ENCODE results near the gene MYO1E. TPM values are rescaled to one million over a fixed set of nuclear protein-coding genes. Genes with fewer than 3 reads are reported as not detected.

MYO1E gene
- total and polyA plus RNA-seq, 2 of the 8 experiments (the other 6 are each of a cell fraction or from before 2014, with no cell fraction given) = 19.6 to 142 TPM

- no peaks in the 10 kb centered on the region for H3K4me1 ChIP-seq (replicated peaks in 1 of 4; ENCODE audit: control insufficient read depth in 3 of 4, insufficient read depth in 4 of 4, low read length in 3 of 4)
- H3K4me2 ChIP-seq (ENCODE audit: insufficient read depth in 1 of 2, low read depth in 2 of 2, low read length in 2 of 2) = no peak overlapping the region
- ChIA-PET CTCF (ENCODE audit: partially characterized antibody) (interaction anchor here (0.6 to 3.2 kb wide), 8 partner anchors 8 to 366 kb away, joined by 3 to 18 read pairs (median 6); no protein-coding TSS in a partner anchor), POLR2A (ENCODE audit: partially characterized antibody) (no interaction called here)
- H3K23ac ChIP-seq (ENCODE audit: insufficient read length) = no peak overlapping the region
- H3K56ac ChIP-seq (replicated peaks; ENCODE audit: insufficient read length, low read depth, low read length) = no peak overlapping the region
- no peak overlapping the region for H4K91ac ChIP-seq (replicated peaks; ENCODE audit: insufficient read length, low read length)
- DNase-seq (ENCODE audit: low read depth in 1 of 2, low spot score in 2 of 2) = no peak
- H3K79me2 ChIP-seq (ENCODE audit: control insufficient read depth in 1 of 2, insufficient read depth in 2 of 2, low read length in 2 of 2) = no peaks in the 10 kb centered on the region
- no peaks in the 10 kb centered on the region for H3K27me3 ChIP-seq (replicated peaks in 1 of 4; ENCODE audit: control insufficient read depth in 3 of 4, extremely low read depth in 1 of 4, insufficient read depth in 3 of 4, low read length in 3 of 4)
- H2BK5ac ChIP-seq (ENCODE audit: low read depth, low read length) = peak overlapping the region; percentile 83; the same call in 1 of the 2 replicates
- H4K8ac ChIP-seq (ENCODE audit: extremely low read depth, insufficient read depth, low read length) = no peak overlapping the region
- 0 out of 2 replicates have a peak overlapping the region, but pooled peaks have one; percentile 37 for H2BK20ac ChIP-seq (ENCODE audit: low read length)
- no peak overlapping the region for H2AK5ac ChIP-seq (ENCODE audit: low read depth, low read length)
- H3K4ac ChIP-seq (replicated peaks; ENCODE audit: insufficient read length, low read depth, low read length) = no peak overlapping the region
- no peaks in the 10 kb centered on the region for H4K20me1 ChIP-seq (replicated peaks in 1 of 2; ENCODE audit: control insufficient read depth in 1 of 2, insufficient read depth in 2 of 2, low read length in 2 of 2)
- no peak overlapping the region for H3K18ac ChIP-seq (ENCODE audit: extremely low read depth, low read length)
- TF ChIP-seq BCL11A (IDR thresholded peaks at IDR 0.05; ENCODE audit: low read depth in 2 of 2, low read length in 2 of 2) (no peak), CBX8 (IDR thresholded peaks at IDR 0.05; ENCODE audit: borderline replicate concordance, low read depth, low read length) (no peak), ZNF274 (IDR thresholded peaks at IDR 0.05; ENCODE audit: borderline replicate concordance, extremely low read depth, low read length) (no peak), HDAC2 (IDR thresholded peaks at IDR 0.05; ENCODE audit: borderline replicate concordance in 1 of 2, low read depth in 2 of 2, low read length in 2 of 2) (no peak)
- H2AFZ ChIP-seq (ENCODE audit: low read length) = no peak overlapping the region
- H3K79me1 ChIP-seq (ENCODE audit: low read depth, low read length) = no peaks in the 10 kb centered on the region
- H2BK15ac ChIP-seq (ENCODE audit: low read length) = no peak overlapping the region
- WGBS, 2 experiments (ENCODE audit: extremely low coverage in 1 of 2, insufficient coverage in 1 of 2, insufficient read length in 1 of 2, insufficient replicate concordance in 2 of 2, low coverage in 1 of 2, low lambda C conversion rate in 2 of 2, missing lambda C conversion rate in 1 of 2) = 84% methylated on average over 11 of the region's 11 CpGs; no CpG with 5 or more reads in 1 of the 2 experiments
- no peak overlapping the region for H3K27ac ChIP-seq (ENCODE audit: low read depth, low read length)
- no peak overlapping the region for H4K5ac ChIP-seq (ENCODE audit: insufficient read length, low read depth, low read length)
- no peak overlapping the region for H3K4me3 ChIP-seq (ENCODE audit: extremely low read depth in 1 of 4, insufficient read depth in 2 of 4, low read depth in 3 of 4, low read length in 4 of 4)
- H3K9ac ChIP-seq (replicated peaks in 1 of 4; ENCODE audit: extremely low read depth in 1 of 4, low read depth in 3 of 4, low read length in 3 of 4) = no peak overlapping the region
- no peak overlapping the region for H2BK120ac ChIP-seq (replicated peaks; ENCODE audit: low read depth, low read length)
- FAIRE-seq = no peak
- no peaks in the 10 kb centered on the region for H3K9me3 ChIP-seq (ENCODE audit: insufficient read depth in 2 of 2, low read depth in 1 of 2, low read length in 1 of 2)
- no peak overlapping the region for H3K14ac ChIP-seq (ENCODE audit: insufficient read length)
- H3K23me2 ChIP-seq (ENCODE audit: low read depth, low read length) = no peaks in the 10 kb centered on the region
- peaks cover 0 to 36% (median 5%) of the 10 kb centered on the region in 4 experiments; a peak in 5 of 8 replicates for H3K36me3 ChIP-seq (ENCODE audit: control insufficient read depth in 2 of 4, insufficient read depth in 4 of 4, low read length in 3 of 4)
- no peak overlapping the region for H2BK12ac ChIP-seq (ENCODE audit: low read depth, low read length)
Measured at GRCh38 chr15:59166601-59167265, 205.9 kb downstream of the MYO1E start.
